GM20000 (cell line): ENCODE data around the gene BRMS1.

Experiments
- DNase-seq: peaks from one replicate; pipeline ENCODE4 v3.0.0; 2012; ENCODE audit warnings: low spot score
- TF ChIP-seq, protein P1 (sequence below): IDR thresholded peaks from 2 replicates; pipeline ENCODE4 v1.5.1; 2012; ENCODE audit warnings: mild to moderate bottlenecking, control low read depth; ENCODE audit errors: extremely low read depth, missing control alignments

The BRMS1 gene

DNA sequence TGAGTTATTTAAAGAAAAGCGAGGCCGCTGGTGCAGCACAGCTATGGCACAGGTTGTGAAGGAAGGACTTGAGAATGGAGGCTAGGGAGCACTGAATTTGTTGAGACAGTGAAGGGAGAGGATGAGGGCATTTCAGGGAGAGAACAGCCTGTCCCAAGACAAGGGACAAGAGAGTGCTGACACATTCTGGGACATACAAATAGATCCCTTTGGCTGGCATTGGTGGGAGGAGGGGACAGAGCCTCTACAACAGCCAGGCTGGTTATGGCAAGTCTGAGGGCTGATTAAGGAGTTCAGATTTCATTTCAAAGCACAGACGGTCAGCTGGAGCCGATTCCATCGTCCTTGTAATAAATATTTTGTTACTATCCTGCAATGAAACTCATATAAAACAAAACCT lies 28.4 kb upstream of the BRMS1 start:
- TF ChIP-seq, protein P1, sequence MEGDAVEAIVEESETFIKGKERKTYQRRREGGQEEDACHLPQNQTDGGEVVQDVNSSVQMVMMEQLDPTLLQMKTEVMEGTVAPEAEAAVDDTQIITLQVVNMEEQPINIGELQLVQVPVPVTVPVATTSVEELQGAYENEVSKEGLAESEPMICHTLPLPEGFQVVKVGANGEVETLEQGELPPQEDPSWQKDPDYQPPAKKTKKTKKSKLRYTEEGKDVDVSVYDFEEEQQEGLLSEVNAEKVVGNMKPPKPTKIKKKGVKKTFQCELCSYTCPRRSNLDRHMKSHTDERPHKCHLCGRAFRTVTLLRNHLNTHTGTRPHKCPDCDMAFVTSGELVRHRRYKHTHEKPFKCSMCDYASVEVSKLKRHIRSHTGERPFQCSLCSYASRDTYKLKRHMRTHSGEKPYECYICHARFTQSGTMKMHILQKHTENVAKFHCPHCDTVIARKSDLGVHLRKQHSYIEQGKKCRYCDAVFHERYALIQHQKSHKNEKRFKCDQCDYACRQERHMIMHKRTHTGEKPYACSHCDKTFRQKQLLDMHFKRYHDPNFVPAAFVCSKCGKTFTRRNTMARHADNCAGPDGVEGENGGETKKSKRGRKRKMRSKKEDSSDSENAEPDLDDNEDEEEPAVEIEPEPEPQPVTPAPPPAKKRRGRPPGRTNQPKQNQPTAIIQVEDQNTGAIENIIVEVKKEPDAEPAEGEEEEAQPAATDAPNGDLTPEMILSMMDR, result no peak
- no peak for DNase-seq

DNA sequence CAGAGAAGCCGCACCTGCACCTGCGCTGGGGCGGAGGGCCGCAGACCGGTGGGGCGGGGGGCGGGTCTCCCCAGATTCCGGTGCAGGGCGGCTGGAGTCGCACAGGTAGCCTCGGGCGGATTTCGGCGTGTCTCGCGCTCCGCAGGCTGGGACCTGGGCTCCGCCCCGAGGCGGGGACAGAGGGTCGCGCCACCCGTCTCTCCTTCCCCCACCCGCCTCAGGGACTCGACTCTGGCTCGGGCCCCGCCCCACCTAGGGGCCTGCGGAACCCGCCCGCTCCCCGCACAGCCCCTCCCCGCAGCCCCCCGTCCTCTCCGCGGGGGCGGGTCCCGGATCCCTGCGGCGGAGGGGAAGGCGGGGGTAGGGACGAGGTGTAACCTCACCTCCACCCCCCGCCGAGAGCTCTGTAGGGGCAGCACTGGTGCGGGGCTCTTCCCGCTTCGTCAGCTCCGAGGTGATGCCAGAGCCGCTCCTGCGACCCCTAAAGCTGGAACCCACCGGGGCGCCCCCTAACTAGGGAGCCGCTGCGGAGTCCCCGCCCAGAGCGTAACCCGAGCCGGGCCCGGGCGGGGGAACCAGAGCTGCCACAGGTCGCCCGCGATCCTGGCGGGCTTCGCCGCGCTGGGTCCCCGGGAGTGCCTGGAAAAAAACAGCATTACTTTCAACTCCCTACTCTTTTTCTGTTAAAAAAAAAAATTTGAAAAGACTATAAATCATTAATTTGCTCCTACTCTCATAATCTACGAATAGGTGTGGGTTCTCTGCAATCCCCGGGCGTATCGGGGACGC lies 26.9 kb upstream of the BRMS1 start, which contains the start of gene SLC29A2:
SLC29A2 (minus strand) TSS at position 134 of the 789 bp plus-strand sequence. CDS start 169 bp downstream, outside the sequence.
- TF ChIP-seq, protein P1, result no peak
- DNase-seq, result peak; percentile 91

DNA sequence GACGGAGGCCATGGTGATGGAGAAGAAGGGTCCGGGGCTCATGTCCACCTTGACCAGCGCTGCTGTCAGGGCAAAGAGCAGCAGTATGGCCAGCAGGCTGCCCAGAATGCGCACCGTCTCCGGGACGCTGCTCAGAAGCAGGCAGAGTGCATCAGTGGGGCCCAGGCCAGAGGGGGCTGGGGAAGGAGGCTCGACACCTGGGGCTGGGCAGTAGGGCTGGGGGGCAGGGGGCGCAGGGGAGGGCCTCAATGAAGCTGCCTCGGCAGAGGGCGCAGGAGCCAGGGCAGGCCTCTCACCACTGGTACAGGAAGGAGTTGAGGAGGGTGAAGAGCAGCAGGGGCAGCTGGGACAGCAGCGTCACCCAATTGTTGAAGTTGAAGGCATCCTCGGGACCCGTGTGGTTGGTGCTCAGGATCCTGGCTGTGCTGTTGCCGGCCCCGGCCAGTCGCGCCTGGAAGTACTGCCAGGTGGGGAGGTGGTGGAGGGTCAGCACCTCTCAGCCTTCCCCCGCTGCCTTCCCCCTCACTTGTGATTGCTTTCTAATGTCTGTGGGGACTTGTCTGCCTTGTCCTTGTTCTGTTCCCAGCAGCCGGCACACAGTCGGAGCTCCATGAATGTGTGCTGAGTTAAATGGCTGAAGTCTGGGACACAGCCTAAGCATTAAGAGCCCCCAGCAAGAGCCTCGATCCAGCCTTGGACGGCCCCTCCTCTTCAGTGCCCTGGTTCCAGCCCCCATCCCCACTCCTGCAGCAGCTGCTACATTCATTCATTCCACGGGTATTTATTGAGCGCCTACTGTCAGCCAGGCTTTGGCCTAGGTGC lies 24.4 kb upstream of the BRMS1 start:
- TF ChIP-seq, protein P1, result no peak
- DNase-seq, result no peak

DNA sequence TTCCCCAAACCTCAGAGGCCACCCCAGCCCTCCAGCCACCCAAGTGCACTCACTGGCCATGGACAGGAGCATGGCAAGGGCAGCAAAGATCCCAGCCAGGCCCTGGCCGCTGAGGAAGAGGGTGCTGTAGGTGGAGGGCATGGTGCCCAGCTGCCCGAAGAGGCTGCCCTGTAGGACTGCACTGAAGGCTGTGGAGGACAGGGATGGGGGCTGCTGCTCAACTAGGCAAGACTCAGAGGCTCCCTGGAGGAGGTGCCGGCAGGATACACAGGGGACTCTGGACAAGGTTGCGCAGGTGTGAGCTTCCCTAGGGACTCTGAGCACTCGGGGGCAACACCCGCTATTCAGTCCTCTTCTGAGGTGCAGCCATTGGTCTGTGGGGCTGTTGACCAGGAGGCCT lies 23.6 kb upstream of the BRMS1 start:
- TF ChIP-seq, protein P1, result no peak

DNA sequence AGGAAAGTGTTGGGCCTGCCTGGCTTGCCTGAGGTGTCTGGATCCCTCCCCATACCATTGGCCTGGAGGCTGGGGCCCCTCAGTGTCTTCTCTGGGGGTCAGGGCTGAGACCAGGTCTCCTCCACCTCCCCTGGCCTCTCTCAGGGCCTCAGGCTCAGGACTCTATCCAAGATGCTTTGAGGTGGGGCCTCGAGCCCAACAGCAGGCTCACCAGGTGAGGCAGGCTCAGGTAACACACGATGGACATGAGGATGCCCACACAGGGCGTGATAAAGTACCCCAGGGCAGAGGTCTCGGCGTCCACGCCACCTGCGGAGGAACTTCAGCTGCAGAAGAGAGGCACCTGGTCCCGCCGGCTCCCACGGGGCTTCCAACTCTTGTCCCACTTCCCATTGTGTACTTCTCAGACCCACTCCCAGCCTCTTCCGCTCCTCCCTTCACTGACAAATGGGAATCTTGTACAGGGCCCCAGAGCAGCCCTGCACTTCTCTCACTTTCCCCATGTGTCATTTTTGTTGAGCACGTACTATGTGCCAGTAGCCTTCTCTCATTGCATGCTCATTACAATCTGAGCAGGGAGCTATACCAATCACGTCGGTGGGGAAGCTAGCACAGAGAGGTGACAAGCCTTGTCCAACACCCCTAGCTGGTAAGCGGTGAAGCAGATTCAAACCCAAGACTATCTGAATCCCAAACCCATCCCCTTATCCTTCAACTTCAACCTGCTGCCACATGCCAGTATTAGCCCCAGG lies 22.8 kb upstream of the BRMS1 start:
- TF ChIP-seq, protein P1, result no peak
- peak; percentile 4 for DNase-seq

More for the DNA sequence above, 23.6 kb upstream of the BRMS1 start:
- DNase-seq, result no peak

DNA sequence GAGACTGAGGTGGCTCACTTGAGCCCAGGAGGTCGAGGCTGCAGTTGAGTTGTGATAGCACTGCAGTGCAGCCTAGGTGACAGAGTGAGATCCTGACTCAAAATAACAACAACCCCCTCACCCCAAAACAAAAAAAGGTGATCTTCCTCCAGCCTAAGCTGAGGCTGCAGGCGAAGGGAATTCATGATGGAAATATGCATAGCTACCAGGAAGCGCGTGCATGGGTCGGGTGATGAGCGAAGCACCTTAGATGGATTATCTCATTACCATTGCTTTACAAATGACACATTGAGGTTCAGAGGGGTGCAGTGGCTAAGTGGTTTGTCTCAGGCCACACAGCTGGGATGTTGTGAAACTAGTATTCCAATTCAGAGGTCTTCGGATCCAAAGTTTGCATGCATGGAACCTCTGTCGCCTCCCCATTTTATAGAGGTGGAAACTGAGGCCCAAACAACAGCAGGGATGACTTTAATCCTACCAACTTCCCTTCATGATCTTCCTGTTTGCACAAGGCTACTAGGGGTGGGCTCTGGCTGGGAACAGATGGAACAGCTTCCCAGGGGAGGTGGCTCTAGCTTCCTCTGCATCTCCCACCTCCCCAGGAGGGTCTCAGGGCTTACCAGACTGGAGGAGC lies 22.1 kb upstream of the BRMS1 start:
- TF ChIP-seq, protein P1, result no peak
- DNase-seq, result peak; percentile 3
